T1000 (cell line): ENCODE measurements around the gene MVP.
"Not testable (repeated sequence)": the region's sequence is repeated elsewhere in the genome, so short reads cannot be mapped to it uniquely, and the experiment has no call there.

Experiments used
- DNase-seq: peaks from one replicate; lab custom pipeline; 2025; ENCODE audit warnings: mixed read lengths; lab: John Stamatoyannopoulos, UW

MVP gene

DNA sequence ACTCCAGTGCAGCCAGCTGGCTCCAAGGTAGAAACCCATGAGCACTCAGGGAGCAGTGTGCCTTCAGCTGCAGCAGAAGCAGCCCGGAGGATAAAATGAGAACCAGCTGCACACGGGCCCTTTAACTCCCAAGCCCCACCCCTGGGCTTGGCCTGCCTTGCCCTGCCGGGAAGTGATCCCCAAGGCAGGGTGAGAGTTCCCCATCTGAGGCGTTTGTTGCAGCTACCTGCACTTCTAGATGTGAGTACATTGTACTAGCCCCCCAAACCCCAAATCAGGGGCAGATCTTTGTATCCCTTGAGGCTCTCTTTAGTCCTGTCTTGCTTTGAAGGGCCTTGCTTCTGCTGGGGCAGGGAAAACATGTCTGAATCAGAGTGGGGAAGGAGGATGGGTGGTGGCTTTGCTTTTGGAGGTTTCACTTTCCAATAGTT is at the start of gene MVP:
Gene MVP, plus strand, starts transcription at position 192 of the 431 bp plus-strand sequence. CDS start 10,088 bp downstream, outside the sequence.
- DNase-seq = no peak

DNA sequence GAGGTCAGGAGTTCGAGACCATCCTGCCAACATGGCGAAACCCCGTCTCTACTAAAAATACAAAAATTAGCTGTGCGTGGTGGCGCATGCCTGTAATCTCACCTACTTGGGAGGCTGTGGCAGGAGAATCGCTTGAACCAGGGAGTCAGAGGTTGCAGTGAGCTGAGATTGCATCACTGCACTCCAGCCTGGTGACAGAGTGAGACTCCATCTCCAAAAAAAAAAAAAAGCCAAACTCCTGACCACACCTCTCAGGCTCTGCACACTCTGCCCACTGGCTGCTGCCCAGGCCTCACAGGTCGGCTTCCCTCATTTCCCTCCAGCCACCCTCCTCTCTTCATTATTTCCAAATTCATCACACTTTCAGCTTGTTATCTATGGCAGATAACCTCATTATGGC is 47.9 kb upstream of the MVP start:
- DNase-seq = not testable (repeated sequence)

DNA sequence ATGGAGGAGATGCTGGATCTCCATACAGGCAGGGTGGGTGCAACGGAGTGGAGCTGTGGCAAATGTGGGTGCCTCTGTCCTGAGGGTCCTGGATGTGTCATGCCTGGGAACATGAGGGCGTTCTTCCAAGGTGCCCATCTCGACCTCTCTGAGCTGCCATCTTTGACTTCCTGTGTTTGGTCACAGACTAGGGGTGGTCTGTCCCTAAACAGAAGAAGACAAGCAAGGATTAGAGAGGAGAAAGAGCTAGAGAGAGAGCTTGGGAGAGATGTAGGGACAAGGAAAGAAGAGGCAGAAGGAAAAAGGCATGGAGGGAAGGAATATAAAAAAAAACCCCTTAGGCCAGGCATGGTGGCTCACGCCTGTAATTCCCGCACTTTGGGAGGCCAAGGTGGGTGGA is 45.5 kb upstream of the MVP start:
- DNase-seq = no peak

DNA sequence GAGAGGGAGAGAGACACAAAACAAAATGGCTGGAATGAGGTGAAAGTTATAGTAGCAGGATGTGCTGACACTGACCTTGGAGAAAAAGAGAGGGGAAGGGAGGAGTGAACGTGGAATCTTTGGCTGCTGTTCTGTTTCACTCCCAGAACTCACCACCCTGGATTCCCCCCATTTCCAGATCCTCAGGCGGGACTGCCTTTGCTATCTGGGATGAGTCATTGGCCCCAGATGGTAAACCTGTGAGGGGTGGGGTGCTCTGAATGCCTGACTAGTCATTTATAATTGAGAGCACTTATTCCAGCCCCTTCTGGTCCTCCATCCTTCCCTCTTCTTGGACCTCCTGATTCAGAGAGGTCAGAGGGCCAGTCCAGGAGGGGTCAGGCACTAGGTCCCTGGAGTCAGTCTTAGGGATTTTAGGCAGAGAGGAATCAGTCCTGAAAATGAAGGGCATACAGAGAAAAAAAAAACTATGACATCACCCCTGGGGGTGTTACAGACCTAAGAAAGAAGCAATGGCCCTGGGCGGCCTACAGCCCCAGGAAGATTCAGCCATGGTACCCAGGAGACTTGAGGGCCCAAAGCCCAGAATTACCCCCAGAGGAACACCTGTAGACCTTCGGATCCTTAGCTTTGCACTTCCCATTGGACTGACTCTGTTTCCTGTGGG is 44.4 kb upstream of the MVP start:
- no peak for DNase-seq

DNA sequence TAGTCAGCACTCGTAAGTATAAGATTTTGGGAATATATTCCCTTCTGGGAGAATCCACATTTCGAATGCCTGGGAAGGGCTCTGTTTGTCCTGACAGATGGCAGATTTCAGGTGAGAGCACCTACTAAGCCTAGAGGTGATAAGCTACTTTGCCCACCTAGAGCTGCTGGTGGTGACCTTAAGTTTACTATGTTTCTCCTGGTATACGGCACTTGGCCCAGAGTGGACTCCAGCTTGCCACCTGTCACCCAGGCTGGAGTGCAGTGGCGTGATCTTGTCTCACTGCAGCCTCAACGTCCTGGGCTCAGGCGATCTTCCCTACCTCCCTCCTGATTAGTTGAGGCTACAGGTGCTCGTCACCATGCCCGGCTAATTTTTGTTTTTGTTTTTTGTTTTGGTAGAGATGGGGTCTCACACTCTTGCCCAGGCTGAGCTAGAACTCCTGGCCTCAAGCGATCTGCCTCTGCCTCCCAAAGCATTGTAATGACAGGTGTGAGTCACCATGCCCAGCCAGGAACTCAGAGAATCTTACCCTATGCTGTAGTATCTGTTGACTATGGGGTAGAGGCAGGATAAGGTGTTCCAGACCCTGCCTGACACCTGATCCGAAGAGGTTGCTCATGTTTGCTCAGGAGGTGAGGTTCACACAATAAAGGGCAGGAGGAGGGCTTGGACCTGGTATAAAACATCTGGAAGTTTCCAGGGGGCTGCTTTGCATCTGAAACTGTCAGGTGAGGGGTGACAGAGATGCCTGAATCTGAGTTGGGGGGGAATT is 42.5 kb upstream of the MVP start, which contains the start of gene ZG16:
Gene ZG16, plus strand, starts transcription at position 681 of the 775 bp plus-strand sequence. CDS start 1,011 bp downstream, outside the sequence.
- DNase-seq = no peak

DNA sequence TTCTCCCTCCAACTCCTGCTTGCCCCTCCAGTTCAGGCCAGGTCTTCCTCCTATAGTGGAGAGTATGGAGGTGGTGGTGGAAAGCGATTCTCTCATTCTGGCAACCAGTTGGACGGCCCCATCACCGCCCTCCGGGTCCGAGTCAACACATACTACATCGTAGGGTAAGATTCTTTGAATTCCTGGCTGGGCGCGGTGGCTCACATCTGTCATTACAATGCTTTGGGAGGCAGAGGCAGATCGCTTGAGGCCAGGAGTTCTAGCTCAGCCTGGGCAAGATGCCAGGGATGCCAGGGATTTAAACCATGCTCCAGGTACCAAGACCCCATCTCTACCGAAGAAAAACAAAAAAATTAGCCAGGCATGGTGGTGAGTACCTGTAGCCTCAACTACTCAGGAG is 40.8 kb upstream of the MVP start:
- DNase-seq = no peak

DNA sequence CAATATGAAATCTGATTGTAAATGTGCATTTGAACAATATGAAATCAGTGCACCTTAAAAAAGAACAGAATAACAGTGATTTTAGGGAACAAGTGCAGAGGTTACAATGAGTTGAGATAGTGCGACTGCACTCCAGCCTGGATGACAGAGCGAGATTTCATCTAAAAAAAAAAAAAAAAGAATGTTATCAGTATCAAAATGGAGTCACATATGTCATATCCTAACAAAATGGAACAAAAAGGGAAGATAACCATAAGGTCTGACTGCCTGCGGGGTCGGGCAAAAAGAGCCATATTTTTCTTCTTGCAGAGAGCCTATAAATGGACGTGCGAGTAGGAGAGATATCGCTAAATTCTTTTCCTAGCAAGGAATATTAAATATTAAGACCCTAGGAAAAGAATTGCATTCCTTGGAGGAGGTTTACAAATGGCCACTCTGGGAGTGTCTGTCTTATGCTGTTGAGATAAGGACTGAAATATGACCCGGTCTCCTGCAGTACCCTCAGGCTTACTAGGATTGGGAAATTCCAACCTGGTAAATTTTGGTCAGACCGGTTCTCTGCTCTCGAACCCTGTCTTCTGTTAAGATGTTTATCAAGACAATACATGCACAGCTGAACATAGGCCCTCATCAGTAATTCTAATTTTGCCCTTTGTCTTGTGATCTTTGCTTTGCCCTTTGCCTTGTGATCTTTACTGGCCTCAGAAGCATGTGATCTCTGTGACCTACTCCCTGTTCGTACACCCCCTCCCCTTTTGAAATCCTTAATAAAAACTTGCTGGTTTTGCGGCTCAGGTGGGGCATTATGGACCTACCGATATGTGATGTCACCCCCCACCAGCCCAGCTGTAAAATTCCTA is 36.9 kb upstream of the MVP start:
- not testable (repeated sequence) for DNase-seq

DNA sequence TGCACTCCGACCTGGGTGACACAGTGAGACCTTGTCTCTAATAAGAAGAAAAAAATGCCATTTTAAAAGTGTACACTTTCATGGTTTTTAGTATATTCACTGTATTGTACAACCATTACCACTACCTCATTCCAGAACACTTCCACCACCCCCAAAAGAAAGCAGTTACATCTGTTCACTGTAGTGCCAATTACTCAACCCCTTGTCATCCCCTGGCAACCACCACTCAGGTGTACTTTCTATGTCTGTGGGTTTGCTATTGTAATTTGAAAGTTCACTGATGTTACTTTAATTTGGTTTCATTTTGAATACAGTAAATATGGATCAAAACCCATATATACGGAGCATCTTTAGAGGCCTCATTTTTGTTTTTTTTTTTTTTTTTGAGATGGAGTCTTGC is 36.1 kb upstream of the MVP start:
- DNase-seq = no peak

DNA sequence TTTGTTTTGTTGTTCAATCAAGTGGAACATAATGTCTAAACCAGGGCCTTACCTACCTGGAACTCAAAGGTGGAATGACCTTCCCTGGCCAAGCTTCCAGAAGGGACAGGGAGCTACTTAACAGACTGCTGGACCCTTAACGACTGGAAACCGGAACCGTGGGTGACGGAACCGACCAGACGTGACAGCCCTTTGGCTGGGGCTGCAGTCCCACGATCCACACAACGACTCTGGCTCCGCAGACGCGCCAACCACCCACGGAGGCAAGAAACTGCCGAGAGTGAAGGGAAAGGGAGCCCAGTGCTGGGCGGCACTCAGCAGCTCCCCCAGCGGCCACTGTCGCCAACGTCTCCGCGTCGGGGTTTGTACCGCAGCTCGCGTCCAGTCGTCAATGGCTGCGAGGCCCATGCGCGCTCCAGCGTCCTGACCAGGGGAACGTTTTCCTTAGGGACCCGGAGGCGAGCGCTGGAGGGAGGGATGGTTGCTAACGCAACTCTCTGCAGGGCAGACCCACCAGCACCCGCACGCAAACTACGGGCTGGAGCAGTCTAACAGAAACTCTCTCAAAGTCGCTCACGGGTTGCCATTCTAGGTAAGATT is 35.3 kb upstream of the MVP start:
- DNase-seq = no peak

DNA sequence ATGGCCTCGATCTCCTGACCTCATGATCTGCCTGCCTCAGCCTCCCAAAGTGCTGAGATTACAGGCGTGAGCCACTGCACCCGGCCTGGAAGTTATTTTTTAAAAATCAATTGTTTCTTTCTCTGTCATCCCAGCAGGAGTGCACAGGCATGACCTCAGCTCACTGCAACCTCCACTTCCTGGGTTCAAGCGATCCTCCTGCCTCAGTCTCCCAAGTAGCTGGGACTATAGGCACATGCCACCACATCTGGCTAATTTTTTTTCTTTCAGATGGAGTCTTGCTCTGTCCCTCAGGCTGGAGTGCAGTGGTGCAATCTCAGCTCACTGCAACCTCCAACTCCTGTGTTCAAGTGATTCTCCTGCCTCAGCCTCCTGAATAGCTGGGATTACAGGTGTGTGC is 33.1 kb upstream of the MVP start:
- DNase-seq = not testable (repeated sequence)

DNA sequence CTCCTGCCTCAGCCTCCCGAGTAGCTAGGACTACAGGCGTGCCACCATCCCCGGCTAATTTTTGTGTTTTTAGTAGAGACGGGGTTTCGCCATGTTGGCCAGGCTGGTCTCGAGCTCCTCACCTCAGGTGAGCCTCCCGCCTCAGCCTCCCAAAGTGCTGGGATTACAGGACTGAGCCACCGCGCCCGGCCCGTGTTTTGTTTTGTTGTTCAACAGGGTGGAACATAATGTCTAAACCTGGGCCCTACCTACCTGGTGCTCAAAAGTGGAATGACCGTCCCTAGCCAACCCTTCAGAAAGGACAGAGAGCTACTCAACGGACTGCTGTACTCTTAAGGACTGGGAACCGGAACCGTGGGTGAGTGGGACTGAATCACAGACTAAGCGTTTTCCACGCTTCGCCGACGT is 30.5 kb upstream of the MVP start:
- no peak for DNase-seq

DNA sequence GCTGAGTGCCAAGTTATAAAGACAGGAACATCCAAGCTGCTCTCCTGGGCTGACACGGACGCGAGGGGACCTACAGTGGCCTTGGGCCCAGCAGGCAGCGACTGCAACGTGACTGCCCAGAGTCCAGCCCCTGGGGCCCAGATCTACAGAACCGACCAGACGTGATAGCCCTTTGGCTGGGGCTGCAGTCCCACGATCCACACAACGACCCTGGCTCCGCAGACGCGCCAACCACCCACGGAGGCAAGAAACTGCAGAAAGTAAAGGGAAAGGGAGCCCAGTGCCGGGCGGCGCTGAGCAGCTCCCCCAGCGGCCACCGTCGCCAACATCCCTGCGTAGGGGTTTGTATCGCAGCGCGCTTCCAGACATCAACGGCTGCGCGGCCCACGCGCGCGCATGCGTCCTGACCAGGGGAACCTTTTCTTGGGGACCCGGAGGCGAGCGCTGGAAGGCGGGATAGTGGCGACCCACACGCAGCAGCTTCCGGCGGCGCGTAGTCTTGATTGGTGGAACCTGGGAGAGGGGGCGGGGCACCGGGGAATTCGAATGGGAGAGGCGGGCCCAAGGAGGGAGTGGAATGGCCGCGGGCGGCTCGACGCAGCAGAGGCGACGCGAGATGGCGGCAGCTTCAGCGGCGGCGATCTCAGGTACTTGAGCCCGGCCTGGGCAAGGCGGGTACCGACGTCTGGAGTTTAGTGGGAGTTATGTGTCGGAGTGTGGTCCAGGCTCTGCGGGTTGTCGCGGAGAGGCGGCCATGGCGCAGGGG is 29.9 kb upstream of the MVP start, which contains the start of gene KIF22:
Gene KIF22, plus strand, starts transcription at position 569 of the 766 bp plus-strand sequence. Its CDS starts 9 bp downstream, at position 578.
- DNase-seq = peak; percentile 99

DNA sequence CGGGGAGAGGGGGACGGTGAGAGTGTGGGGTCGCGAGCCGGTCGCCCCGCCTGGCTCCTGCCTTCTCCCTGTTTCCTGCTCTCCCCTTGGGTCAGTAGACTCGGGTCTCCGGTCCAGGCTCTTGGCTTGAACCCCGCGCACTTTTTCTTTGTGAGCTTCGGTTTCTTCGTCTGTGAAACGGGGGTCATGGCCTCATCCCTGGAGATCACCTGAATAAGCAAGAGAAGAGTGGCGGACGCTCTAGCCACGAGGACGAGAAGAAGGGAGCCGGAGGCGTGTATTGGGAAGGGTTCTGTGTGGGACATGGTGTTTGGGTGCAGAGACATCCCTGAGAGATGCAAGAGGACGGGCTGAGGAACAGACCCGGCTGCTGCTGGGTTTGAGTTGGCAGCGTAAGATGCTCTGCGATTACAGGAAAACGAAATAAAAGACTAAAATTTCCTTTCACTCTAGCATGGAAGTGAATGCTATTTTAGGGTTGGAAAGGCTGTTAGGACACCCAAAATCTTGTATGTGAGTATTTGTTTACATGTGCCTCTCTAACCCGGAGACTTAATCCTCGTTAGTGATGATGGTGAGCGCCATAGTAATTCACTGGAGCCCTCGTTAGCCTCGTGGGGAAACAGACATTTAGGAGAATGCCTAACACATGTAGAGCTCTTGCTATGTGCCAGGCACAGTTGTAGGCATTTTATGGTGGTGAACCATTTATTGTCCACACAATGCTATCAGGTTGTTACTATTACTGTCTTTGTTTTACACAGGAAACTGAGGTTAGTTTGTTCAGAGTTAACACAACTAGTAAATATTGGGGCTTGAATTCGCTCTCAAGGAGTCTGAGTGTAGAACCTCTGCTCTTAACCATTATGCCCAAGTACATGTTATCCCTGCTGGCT is 29.1 kb upstream of the MVP start:
- DNase-seq = no peak

DNA sequence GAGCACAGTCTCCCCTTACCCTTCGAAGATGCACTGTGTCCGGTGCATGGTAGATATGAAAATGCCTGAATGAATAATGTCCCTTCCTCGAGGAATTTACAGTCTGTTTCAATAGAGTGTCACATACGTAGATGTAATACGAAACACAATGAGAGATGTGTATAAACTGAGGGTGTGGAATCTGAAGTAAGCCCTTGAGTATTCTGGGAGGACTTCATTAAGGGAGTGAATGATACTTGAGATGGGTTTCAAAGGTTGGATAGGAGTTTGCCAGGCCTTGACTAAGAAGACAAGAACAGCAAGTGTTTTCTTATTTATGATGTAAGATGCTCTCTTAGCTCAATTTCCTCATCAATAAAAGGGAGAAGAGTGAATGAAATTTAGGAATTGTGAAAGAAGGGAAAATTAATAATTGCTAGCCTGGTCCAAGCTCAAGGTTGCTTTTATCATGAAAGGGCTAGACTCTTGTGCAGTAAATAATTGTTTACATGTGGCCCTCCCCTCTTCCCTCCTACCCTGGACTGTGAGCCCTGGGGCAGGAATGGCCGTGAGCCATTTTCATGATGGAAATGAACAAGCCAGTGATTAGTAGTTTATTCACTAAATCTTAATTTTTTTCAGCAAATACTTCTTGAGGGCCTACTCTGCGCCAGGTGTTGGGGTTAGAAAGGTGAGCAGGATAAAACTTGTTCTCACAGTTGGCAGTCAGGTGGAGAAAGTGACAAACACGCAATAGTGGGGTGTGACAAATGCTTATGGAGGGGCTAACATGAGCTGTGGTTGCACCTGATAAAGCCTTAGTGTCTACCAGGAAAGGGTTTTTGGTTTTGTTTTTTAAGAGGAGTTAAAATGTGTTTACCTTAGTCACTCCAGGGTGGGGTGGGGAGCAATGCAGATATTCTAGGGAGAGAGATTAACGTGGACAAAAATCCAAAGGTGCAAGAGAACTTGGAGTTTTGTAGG is 28.1 kb upstream of the MVP start:
- DNase-seq = no peak

DNA sequence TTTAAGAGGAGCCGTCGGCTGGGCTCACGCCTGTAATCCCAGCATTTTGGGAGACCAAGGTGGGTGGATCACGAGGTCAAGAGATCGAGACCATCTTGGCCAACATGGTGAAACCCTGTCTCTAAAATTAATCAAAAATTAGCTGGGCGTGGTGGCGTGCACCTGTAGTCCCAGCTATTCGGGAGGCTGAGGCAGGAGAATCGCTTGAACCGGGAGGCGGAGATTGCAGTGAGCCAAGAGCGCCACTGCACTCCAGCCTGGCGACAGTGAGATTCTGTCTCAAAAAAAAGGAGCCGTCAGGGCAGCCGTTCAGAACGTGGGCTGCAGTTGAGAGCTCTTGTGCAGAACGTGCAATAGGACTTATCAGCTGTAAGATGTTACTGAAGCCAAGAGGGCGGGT is 27.1 kb upstream of the MVP start:
- not testable (repeated sequence) for DNase-seq

DNA sequence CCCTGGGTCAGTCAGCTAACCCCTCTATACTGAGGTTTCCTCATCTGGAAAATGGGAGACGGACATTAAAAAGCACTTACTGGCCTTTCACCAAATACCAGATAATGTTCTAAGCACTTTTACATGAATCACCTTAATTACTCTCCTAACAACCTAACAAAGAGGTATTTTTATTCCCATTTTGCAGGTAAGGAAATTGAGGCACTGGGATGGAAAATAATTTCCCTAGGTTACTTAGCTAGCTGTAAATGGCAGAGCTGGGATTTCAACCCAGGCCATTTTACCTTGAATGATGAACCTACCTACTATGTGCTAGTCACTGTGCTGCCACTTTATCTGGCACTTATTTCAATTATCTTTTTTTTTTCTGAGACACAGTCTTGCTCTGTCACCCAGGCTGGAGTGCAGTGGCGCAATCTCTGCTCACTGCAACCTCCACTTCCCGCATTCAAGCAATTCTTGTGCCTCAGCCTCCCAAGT is 26.0 kb upstream of the MVP start:
- no peak for DNase-seq

DNA sequence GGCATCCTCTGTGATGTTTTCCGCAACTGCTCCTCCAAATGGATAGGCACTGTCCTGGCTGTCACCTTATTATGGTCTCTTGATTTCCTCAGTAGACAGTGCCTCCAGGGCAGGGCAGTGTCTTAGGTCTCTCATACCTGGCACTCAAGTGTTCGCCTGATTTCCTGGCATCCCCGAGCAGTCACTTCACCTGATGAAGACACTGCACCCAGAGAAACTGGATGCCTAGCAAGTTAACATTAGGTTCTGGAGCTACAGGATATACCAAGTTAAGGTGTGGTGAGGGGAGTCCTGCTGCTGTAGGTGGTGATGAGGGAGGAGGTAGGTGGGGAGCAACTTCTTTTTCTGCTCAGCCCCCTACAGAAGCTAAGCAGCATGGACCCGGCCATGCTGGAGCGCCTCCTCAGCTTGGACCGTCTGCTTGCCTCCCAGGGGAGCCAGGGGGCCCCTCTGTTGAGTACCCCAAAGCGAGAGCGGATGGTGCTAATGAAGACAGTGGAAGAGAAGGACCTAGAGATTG is 17.8 kb upstream of the MVP start:
- no peak for DNase-seq

DNA sequence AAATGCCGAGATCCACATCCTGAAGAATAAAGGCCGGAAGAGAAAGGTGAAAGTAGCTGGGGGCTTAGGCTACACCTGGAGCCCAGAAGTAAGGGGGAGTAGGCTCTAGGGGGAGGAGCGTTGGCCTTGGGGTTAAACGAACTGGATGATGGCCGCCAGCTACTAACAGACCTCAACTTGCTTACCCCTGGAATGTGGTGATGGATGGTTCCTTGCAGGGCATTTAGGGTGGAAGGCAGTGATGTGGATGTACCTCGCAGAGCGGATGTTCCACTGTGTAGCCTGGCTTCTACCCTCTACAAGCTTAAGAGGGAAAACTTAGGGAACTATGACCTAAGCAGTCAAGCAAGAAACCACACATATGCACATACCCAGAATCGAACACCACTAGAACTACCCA is 16.2 kb upstream of the MVP start:
- no peak for DNase-seq
